Right atrium auricular region (tissue), 2 donors: Measurements from ENCODE around the gene SCN2A. TPM values are rescaled to one million over a fixed set of nuclear protein-coding genes. Genes with fewer than 3 reads are reported as not detected.
"Not testable (repeated sequence)": the region's sequence is repeated elsewhere in the genome, so short reads cannot be mapped to it uniquely, and the experiment has no call there.

Experiments
- DNase-seq: peaks from one replicate; pipeline ENCODE4 v3.0.0-alpha.2; 2019; ENCODE audit warnings: low spot score
- H3K27ac ChIP-seq, 2 donors: fragments of 200-600 bp; sonication (generic); 1 replicate in 1 of 2; 2 replicates in 1 of 2; pipeline ENCODE4 v1.5.1; 2016 to 2019
- H3K27me3 ChIP-seq, 2 donors: fragments of 200-600 bp; sonication (generic); one replicate each; pipeline versions ENCODE4 v1.5.1 to v1.6.0; 2017 to 2019
- H3K36me3 ChIP-seq: fragments of 200-600 bp; sonication (generic); one replicate; pipeline ENCODE4 v1.5.1; 2016
- H3K4me1 ChIP-seq, 2 donors: fragments of 200-600 bp; sonication (generic); one replicate each; pipeline versions ENCODE4 v1.5.1 to v1.6.0; 2017 to 2019
- H3K4me3 ChIP-seq, 2 donors: fragments of 200-600 bp; sonication (generic); 1 replicate in 1 of 2; 2 replicates in 1 of 2; pipeline ENCODE4 v1.5.1; 2017 to 2019; ENCODE audit warnings: mild to moderate bottlenecking in 1 of 2, moderate library complexity in 1 of 2
- H3K9me3 ChIP-seq, 2 donors: fragments of 200-600 bp; sonication (generic); one replicate each; pipeline ENCODE4 v1.5.1; 2019
- total RNA-seq, 2 donors: library from RNA; depleted of rRNA; stranded (reverse); fragments of >200 nt; gene quantifications; one replicate each; pipeline ENCODE4 v1.1.0, GENCODE V29; 2016
- TF ChIP-seq, protein P1 (sequence below), 2 donors: fragments of 200-600 bp; sonication (generic); IDR thresholded peaks; one replicate each; pipeline ENCODE4 v1.5.1; 2019; ENCODE audit warnings: antibody characterized with exemption in 2 of 2

Gene SCN2A
- total RNA-seq, 2 donors from 2014 or later = 0.39 to 1.0 TPM

DNA sequence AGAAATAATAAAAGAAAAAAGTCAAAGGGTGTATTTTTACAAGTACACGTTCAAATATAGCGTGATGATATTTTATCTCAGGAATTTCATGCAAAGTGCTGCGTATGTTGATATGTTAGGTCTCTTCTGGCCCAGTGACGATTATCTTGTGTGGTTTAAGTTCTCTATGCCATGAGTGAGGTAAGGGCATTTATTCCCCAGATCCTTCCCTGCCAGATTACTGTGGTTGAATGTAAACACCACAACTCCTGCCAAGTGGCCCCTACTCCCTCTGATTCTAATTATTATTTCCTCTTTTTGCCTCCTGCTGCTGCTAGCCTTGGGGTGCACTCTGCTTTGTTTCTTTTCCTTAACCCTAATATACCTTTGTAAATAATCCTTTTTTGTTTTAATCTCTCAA is 12.2 kb downstream of the SCN2A start:
- Histone ChIP-seq H3K9me3 (no peaks in the 10 kb centered on the region), H3K36me3 (no peaks in the 10 kb centered on the region), H3K4me3 (no peak overlapping the region), H3K27me3 (no peaks in the 10 kb centered on the region), H3K4me1 (no peaks in the 10 kb centered on the region), H3K27ac (no peak overlapping the region)
- TF ChIP-seq, protein P1, sequence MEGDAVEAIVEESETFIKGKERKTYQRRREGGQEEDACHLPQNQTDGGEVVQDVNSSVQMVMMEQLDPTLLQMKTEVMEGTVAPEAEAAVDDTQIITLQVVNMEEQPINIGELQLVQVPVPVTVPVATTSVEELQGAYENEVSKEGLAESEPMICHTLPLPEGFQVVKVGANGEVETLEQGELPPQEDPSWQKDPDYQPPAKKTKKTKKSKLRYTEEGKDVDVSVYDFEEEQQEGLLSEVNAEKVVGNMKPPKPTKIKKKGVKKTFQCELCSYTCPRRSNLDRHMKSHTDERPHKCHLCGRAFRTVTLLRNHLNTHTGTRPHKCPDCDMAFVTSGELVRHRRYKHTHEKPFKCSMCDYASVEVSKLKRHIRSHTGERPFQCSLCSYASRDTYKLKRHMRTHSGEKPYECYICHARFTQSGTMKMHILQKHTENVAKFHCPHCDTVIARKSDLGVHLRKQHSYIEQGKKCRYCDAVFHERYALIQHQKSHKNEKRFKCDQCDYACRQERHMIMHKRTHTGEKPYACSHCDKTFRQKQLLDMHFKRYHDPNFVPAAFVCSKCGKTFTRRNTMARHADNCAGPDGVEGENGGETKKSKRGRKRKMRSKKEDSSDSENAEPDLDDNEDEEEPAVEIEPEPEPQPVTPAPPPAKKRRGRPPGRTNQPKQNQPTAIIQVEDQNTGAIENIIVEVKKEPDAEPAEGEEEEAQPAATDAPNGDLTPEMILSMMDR (IDR thresholded peaks at IDR 0.05) = no peak
- no peak for DNase-seq

DNA sequence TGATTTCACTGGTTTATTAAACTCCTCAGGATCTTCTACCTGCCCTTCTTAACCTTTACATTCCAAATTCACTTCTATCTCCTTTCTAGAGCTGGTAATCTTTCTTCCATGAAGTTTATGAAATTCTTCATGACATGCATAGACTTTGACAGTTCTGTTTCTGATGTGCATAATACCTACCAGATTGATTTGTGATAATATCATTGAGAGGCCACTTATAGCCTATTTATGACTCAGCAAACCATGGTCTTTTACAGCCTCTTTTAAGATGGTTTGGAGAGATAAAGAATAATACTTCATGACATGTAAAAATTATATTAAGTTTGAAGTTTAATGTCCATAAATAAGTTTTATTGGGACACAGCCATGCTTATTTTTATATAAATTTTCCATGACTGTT is 14.0 kb downstream of the SCN2A start:
- DNase-seq = no peak
- Histone ChIP-seq H3K4me1 (no peaks in the 10 kb centered on the region), H3K4me3 (no peak overlapping the region), H3K27me3 (no peaks in the 10 kb centered on the region), H3K9me3 (no peaks in the 10 kb centered on the region), H3K36me3 (no peaks in the 10 kb centered on the region), H3K27ac (no peak overlapping the region)
- TF ChIP-seq, protein P1 (IDR thresholded peaks at IDR 0.05) = no peak

GRCh38 chr2:165256618-165257017 is 17.4 kb downstream of the SCN2A start:
- TF ChIP-seq, protein P1 (IDR thresholded peaks at IDR 0.05) = no peak
- Histone ChIP-seq H3K36me3 (no peaks in the 10 kb centered on the region), H3K9me3 (no peaks in the 10 kb centered on the region), H3K27me3 (no peaks in the 10 kb centered on the region), H3K4me3 (no peak overlapping the region), H3K27ac (no peak overlapping the region), H3K4me1 (no peaks in the 10 kb centered on the region)
- DNase-seq = no peak

DNA sequence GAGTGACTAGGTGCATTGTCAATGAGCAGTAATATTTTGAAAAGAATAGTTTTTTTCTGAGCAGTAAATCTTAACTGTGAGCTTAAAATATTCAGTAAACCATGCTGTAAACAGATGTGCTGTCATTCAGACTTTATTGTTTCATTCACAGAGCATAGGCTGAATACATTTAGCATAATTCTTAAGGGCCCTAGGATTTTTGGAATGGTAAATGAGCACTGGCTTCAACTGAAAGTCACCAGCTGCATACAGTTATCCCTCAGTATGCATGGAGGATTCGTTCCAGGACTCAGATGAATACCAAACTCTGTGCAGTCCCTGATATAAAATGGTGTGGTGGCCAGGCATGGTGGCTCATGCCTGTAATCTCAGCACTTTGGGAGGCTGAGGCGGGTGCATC is 21.1 kb downstream of the SCN2A start:
- not testable (repeated sequence) for DNase-seq, H3K27ac ChIP-seq

GRCh38 chr2:165268754-165269153 is 29.5 kb downstream of the SCN2A start:
- TF ChIP-seq, protein P1 (IDR thresholded peaks at IDR 0.05) = no peak
- Histone ChIP-seq H3K36me3 (no peaks in the 10 kb centered on the region), H3K9me3 (no peaks in the 10 kb centered on the region), H3K27ac (no peak overlapping the region), H3K4me1 (no peaks in the 10 kb centered on the region), H3K4me3 (no peak overlapping the region), H3K27me3 (no peaks in the 10 kb centered on the region)
- DNase-seq = no peak

More for the DNA sequence above, 21.1 kb downstream of the SCN2A start:
- not testable (repeated sequence) for H3K36me3 ChIP-seq, H3K4me1 ChIP-seq, H3K9me3 ChIP-seq, H3K4me3 ChIP-seq, H3K27me3 ChIP-seq

GRCh38 chr2:165273176-165273575 is 34.0 kb downstream of the SCN2A start:
- DNase-seq = no peak
- H3K27ac ChIP-seq = no peak overlapping the region
- no peaks in the 10 kb centered on the region for H3K27me3 ChIP-seq
- peaks cover 0 to 6% of the 10 kb centered on the region in 2 donors for H3K4me1 ChIP-seq
- no peaks in the 10 kb centered on the region for H3K36me3 ChIP-seq
- TF ChIP-seq, protein P1 (IDR thresholded peaks at IDR 0.05) = no peak
- no peak overlapping the region for H3K4me3 ChIP-seq
- no peaks in the 10 kb centered on the region for H3K9me3 ChIP-seq
